ENCODE data around the gene ZNF141. TPM values are rescaled to one million over a fixed set of nuclear protein-coding genes. Genes with fewer than 3 reads are reported as not detected.

The ZNF141 gene
- total RNA-seq, 4 donors from 2014 or later = 5.6 to 40.6 (median 12.0) TPM

- Histone ChIP-seq H3K4me3 (no peak overlapping the region), H3K4me1 (peaks cover 23% of the 10 kb centered on the region), H3K9me3 (peaks cover under 1% of the 10 kb centered on the region), H3K36me3 (peaks cover 18% of the 10 kb centered on the region), H3K27ac (no peak overlapping the region), H3K27me3 (no peaks in the 10 kb centered on the region)
- WGBS = 94% methylated on average over 4 of the region's 4 CpGs
- no peak for DNase-seq (ENCODE audit: low spot score in 2 of 2)
- TF ChIP-seq, protein P1, sequence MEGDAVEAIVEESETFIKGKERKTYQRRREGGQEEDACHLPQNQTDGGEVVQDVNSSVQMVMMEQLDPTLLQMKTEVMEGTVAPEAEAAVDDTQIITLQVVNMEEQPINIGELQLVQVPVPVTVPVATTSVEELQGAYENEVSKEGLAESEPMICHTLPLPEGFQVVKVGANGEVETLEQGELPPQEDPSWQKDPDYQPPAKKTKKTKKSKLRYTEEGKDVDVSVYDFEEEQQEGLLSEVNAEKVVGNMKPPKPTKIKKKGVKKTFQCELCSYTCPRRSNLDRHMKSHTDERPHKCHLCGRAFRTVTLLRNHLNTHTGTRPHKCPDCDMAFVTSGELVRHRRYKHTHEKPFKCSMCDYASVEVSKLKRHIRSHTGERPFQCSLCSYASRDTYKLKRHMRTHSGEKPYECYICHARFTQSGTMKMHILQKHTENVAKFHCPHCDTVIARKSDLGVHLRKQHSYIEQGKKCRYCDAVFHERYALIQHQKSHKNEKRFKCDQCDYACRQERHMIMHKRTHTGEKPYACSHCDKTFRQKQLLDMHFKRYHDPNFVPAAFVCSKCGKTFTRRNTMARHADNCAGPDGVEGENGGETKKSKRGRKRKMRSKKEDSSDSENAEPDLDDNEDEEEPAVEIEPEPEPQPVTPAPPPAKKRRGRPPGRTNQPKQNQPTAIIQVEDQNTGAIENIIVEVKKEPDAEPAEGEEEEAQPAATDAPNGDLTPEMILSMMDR (IDR thresholded peaks at IDR 0.05) = no peak
- TF ChIP-seq POLR2AphosphoS5 (IDR thresholded peaks at IDR 0.05) = no peak
- TF ChIP-seq POLR2A (IDR thresholded peaks at IDR 0.05) = no peak
- no peak for TF ChIP-seq EP300 (IDR thresholded peaks at IDR 0.05)
Measured at GRCh38 chr4:340011-340410, 2.4 kb downstream of the ZNF141 start.

DNA sequence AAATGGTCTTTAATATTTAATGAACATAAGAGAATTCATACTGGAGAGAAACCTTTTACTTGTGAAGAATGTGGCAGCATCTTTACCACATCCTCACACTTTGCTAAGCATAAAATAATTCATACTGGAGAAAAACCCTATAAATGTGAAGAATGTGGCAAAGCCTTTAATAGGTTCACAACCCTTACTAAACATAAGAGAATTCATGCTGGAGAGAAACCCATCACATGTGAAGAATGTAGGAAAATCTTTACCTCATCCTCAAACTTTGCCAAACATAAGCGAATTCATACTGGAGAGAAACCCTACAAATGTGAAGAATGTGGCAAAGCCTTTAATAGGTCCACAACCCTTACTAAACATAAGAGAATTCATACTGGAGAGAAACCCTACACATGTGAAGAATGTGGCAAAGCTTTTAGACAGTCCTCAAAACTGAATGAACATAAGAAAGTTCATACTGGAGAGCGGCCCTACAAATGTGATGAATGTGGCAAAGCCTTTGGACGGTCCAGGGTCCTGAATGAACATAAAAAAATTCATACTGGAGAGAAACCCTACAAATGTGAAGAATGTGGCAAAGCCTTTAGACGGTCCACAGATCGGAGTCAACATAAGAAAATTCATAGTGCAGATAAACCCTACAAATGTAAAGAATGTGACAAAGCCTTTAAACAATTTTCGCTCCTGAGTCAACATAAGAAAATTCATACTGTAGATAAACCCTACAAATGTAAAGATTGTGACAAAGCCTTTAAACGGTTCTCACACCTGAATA is 35.6 kb downstream of the ZNF141 start:
- no peak overlapping the region for H3K4me3 ChIP-seq
- H3K27me3 ChIP-seq = no peaks in the 10 kb centered on the region
- peaks cover 93% of the 10 kb centered on the region for H3K9me3 ChIP-seq
- DNase-seq (ENCODE audit: low spot score in 2 of 2) = no peak
- peaks cover 33% of the 10 kb centered on the region for H3K36me3 ChIP-seq
- TF ChIP-seq, protein P1 (IDR thresholded peaks at IDR 0.05) = no peak
- TF ChIP-seq EP300 (IDR thresholded peaks at IDR 0.05) (no peak), POLR2A (IDR thresholded peaks at IDR 0.05) (no peak)
- H3K27ac ChIP-seq = no peak overlapping the region
- WGBS = 95% methylated on average over 7 of the region's 7 CpGs
- no peaks in the 10 kb centered on the region for H3K4me1 ChIP-seq

- no peak overlapping the region for H3K4me3 ChIP-seq
- WGBS = 97% methylated on average over 6 of the region's 6 CpGs
- peaks cover 91% of the 10 kb centered on the region for H3K9me3 ChIP-seq
Measured at GRCh38 chr4:374298-375160, 36.9 kb downstream of the ZNF141 start.

GRCh38 chr4:384311-385010 is 46.8 kb downstream of the ZNF141 start:
- TF ChIP-seq POLR2AphosphoS5 (IDR thresholded peaks at IDR 0.05) (no peak), POLR2A (IDR thresholded peaks at IDR 0.05) (no peak), EP300 (IDR thresholded peaks at IDR 0.05) (no peak)
- TF ChIP-seq, protein P1 (IDR thresholded peaks at IDR 0.05) = no peak
- no peak for DNase-seq (ENCODE audit: low spot score in 2 of 2)
- Histone ChIP-seq H3K9me3 (peaks cover 66% of the 10 kb centered on the region), H3K36me3 (no peaks in the 10 kb centered on the region), H3K27ac (no peak overlapping the region), H3K4me1 (no peaks in the 10 kb centered on the region), H3K4me3 (no peak overlapping the region), H3K27me3 (no peaks in the 10 kb centered on the region)
- 84% methylated on average over 10 of the region's 10 CpGs for WGBS

More at GRCh38 chr4:374298-375160, 36.9 kb downstream of the ZNF141 start:
- no peaks in the 10 kb centered on the region for H3K4me1 ChIP-seq
- H3K27me3 ChIP-seq = no peaks in the 10 kb centered on the region
- no peak for DNase-seq (ENCODE audit: low spot score in 2 of 2)
- peaks cover 30% of the 10 kb centered on the region for H3K36me3 ChIP-seq
- H3K27ac ChIP-seq = no peak overlapping the region
- TF ChIP-seq POLR2A (IDR thresholded peaks at IDR 0.05) (no peak), EP300 (IDR thresholded peaks at IDR 0.05) (no peak), POLR2AphosphoS5 (IDR thresholded peaks at IDR 0.05) (no peak)
- TF ChIP-seq, protein P1 (IDR thresholded peaks at IDR 0.05) = no peak

Data from suprapubic skin (tissue), 4 donors.